ENCODE measurements around the gene EHF. TPM values are rescaled to one million over a fixed set of nuclear protein-coding genes. Genes with fewer than 3 reads are reported as not detected.
"Not testable (repeated sequence)": the region's sequence is repeated elsewhere in the genome, so short reads cannot be mapped to it uniquely, and the experiment has no call there.

The EHF gene
- total RNA-seq, 4 donors from 2014 or later: 0.09 to 0.85 TPM; not detected in 2

DNA sequence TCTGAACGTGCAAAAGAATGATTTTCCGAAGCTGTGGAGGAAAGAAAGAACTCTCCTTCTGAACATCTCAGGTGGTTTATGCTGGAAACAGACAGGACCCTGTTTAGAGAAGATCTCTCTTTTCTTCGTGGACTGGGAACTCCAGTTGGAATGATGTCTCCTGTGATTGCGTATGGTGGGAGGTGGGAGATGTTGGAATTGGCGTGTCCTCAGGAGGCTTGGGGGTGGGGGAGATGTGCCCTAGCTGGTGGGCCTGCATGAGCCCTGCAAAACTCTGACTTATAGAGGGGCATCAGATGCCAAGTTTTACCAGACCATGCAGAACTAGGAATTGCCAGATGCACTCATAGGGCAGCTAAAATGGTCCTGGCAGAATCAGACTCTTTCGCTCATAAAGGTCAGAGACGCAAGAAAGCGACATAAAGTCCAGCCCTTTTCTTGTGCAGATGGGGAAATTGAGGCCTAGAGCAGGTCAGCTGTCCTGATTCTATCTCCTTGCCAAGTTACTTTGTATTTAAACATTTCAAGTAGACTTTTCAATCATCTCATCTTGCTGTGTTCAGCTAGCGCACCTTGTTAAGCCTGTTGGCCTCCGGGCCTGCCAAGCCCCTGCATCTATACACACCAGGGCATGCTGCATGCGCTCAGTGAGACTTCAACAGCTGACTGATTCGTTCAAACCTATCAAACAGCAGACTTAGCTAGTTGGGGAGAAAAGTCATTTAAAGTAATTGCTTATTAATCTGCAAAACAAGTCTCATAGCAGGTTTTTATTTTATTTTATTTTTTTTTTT, 34.2 kb upstream of the EHF start:
- H3K36me3 ChIP-seq: no peaks in the 10 kb centered on the region
- no peaks in the 10 kb centered on the region for H3K27me3 ChIP-seq
- intact Hi-C loops (cut with DNase I; ENCODE audit: low total_unique reads) (loop anchor here (1.0 to 10.0 kb wide), 4 partner anchors 68 to 806 kb away; no protein-coding TSS in a partner anchor), in situ Hi-C loops (cut with MboI; ENCODE audit: low sequenced_read_pairs in 4 of 4) (loop anchor here (5.0 to 25.0 kb wide), 6 partner anchors 306 to 826 kb away; partner anchors contain the start of gene SLC1A2 (in 2 of the 4))
- no peak overlapping the region for H3K27ac ChIP-seq
- no peaks in the 10 kb centered on the region for H3K4me1 ChIP-seq
- no peaks in the 10 kb centered on the region for H3K9me3 ChIP-seq
- no peak for TF ChIP-seq POLR2A (IDR thresholded peaks at IDR 0.05)
- TF ChIP-seq, protein P1, sequence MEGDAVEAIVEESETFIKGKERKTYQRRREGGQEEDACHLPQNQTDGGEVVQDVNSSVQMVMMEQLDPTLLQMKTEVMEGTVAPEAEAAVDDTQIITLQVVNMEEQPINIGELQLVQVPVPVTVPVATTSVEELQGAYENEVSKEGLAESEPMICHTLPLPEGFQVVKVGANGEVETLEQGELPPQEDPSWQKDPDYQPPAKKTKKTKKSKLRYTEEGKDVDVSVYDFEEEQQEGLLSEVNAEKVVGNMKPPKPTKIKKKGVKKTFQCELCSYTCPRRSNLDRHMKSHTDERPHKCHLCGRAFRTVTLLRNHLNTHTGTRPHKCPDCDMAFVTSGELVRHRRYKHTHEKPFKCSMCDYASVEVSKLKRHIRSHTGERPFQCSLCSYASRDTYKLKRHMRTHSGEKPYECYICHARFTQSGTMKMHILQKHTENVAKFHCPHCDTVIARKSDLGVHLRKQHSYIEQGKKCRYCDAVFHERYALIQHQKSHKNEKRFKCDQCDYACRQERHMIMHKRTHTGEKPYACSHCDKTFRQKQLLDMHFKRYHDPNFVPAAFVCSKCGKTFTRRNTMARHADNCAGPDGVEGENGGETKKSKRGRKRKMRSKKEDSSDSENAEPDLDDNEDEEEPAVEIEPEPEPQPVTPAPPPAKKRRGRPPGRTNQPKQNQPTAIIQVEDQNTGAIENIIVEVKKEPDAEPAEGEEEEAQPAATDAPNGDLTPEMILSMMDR (IDR thresholded peaks at IDR 0.05 in 4 of 5, conservative IDR thresholded peaks at IDR 0.05 in 1 of 5): peak in 1 of 5 experiments; percentile 13
- peak overlapping the region in 1 of 4 donors; percentile 20 for H3K4me3 ChIP-seq
- ATAC-seq: peak in 1 of 2 donors; percentile 11
- DNase-seq: no peak

DNA sequence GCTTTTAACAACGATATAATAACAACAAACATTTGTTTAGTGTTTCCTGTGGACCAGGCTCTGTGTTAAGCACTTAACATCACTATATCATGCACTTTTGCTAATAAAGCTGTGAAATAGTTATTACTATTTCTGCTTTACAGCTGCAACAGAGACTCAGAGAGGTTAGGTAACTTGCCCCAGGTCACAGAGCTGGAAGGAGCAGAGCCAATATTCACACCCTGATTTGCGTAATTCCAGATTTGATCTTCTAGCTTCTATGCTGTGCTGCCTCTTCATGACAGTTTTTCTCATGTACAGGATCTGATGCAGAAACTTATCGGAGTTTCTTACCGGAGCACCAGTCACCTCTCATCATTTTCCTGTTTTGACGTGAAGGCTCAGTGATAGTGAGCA, 33.6 kb upstream of the EHF start:
- H3K27me3 ChIP-seq: no peaks in the 10 kb centered on the region
- H3K4me3 ChIP-seq: no peak overlapping the region
- DNase-seq (no peak), ATAC-seq (no peak)
- H3K4me1 ChIP-seq: no peaks in the 10 kb centered on the region
- no peak for TF ChIP-seq POLR2A (IDR thresholded peaks at IDR 0.05)
- TF ChIP-seq, protein P1 (IDR thresholded peaks at IDR 0.05 in 4 of 5, conservative IDR thresholded peaks at IDR 0.05 in 1 of 5): no peak
- intact Hi-C loops (cut with DNase I; ENCODE audit: low total_unique reads): loop anchor here (5.0 to 10.0 kb wide), 3 partner anchors 68 to 805 kb away; no protein-coding TSS in a partner anchor
- no peaks in the 10 kb centered on the region for H3K9me3 ChIP-seq
- in situ Hi-C loops (cut with MboI; ENCODE audit: low sequenced_read_pairs in 4 of 4): loop anchor here (5.0 to 25.0 kb wide), 6 partner anchors 305 to 825 kb away; partner anchors contain the start of gene SLC1A2 (in 2 of the 4)
- no peak overlapping the region for H3K27ac ChIP-seq
- no peaks in the 10 kb centered on the region for H3K36me3 ChIP-seq

DNA sequence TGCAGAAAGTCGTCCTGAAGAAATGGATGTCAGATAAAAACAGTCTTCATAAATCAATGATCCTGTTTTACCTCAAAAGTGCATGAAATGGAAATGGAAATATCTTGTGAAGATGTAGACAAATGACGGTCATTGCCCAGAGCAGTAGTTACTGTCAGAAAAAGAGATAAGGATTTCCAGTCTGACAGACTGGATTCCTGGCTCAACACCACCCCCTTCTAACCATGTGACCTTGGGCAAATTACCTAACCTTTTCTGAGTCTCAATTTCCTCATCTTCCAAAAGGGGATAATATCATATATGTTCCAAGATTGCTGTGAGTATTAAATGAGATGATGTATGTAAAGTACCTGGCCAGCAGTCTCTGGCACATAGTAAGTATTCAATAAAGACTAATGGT, 32.9 kb upstream of the EHF start:
- ATAC-seq (no peak), DNase-seq (no peak)
- intact Hi-C loops (cut with DNase I; ENCODE audit: low total_unique reads) (loop anchor here (5.0 to 10.0 kb wide), 3 partner anchors 67 to 804 kb away; no protein-coding TSS in a partner anchor), in situ Hi-C loops (cut with MboI; ENCODE audit: low sequenced_read_pairs in 4 of 4) (loop anchor here (5.0 to 25.0 kb wide), 6 partner anchors 304 to 824 kb away; partner anchors contain the start of gene SLC1A2 (in 2 of the 4))
- no peak for TF ChIP-seq POLR2A (IDR thresholded peaks at IDR 0.05)
- TF ChIP-seq, protein P1 (IDR thresholded peaks at IDR 0.05 in 4 of 5, conservative IDR thresholded peaks at IDR 0.05 in 1 of 5): no peak
- no peaks in the 10 kb centered on the region for H3K36me3 ChIP-seq
- H3K4me1 ChIP-seq: no peaks in the 10 kb centered on the region
- no peak overlapping the region for H3K4me3 ChIP-seq
- no peaks in the 10 kb centered on the region for H3K27me3 ChIP-seq
- no peak overlapping the region for H3K27ac ChIP-seq
- no peaks in the 10 kb centered on the region for H3K9me3 ChIP-seq

DNA sequence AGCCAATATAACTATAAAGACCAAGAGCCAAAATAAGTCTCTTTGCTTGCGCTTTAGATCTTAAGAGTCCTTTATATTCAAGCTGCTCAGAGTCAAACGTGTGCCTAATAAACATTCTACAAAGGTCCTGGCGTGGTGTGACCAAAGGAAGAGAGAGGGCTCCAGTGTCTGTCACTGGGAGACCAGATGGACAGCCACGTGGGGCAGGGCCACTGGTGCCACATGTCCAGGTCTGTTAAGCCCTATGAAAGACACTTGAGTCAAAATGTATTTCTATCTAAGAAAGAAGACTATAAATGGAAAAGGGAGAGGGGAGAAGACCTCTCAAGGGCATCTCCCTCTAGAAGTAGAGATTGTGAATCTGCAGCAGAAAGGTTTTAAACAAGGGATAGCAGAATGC, 32.2 kb upstream of the EHF start:
- no peaks in the 10 kb centered on the region for H3K4me1 ChIP-seq
- peaks cover 0 to 3% (median 0%) of the 10 kb centered on the region in 3 donors for H3K27me3 ChIP-seq
- H3K4me3 ChIP-seq: no peak overlapping the region
- ATAC-seq (no peak), DNase-seq (no peak)
- TF ChIP-seq, protein P1 (IDR thresholded peaks at IDR 0.05 in 4 of 5, conservative IDR thresholded peaks at IDR 0.05 in 1 of 5): no peak
- TF ChIP-seq POLR2A (IDR thresholded peaks at IDR 0.05): no peak
- H3K27ac ChIP-seq: no peak overlapping the region
- in situ Hi-C loops (cut with MboI; ENCODE audit: low sequenced_read_pairs in 4 of 4) (loop anchor here (5.0 to 25.0 kb wide), 6 partner anchors 304 to 824 kb away; partner anchors contain the start of gene SLC1A2 (in 2 of the 4)), intact Hi-C loops (cut with DNase I; ENCODE audit: low total_unique reads) (loop anchor here (5.0 to 10.0 kb wide), 3 partner anchors 66 to 804 kb away; no protein-coding TSS in a partner anchor)
- no peaks in the 10 kb centered on the region for H3K36me3 ChIP-seq
- no peaks in the 10 kb centered on the region for H3K9me3 ChIP-seq

DNA sequence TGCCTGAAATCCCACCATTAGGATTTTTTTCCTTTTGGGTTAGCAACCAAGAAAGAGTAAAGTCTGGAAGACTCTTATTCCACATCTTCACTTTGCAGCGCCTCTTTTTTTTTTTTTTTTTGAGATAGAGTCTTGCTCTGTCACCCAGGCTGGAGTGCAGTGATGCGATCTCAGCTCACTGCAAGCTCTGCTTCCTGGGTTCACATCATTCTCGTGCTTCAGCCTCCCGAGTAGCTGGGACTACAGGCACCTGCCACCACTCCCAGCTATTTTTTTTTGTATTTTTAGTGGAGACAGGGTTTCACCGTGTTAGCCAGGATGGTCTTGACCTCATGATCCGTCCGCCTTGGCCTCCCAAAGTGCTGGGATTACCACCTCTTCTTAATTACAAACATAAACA, 31.7 kb upstream of the EHF start:
- in situ Hi-C loops (cut with MboI; ENCODE audit: low sequenced_read_pairs in 4 of 4): loop anchor here (5.0 to 25.0 kb wide), 6 partner anchors 303 to 823 kb away; partner anchors contain the start of gene SLC1A2 (in 2 of the 4)

More for the DNA sequence above, 31.7 kb upstream of the EHF start:
- not testable (repeated sequence) for H3K27me3 ChIP-seq, DNase-seq, H3K27ac ChIP-seq, H3K9me3 ChIP-seq, H3K4me3 ChIP-seq, ATAC-seq, H3K36me3 ChIP-seq, H3K4me1 ChIP-seq
- intact Hi-C loops (cut with DNase I; ENCODE audit: low total_unique reads): loop anchor here (5.0 to 10.0 kb wide), 3 partner anchors 66 to 803 kb away; no protein-coding TSS in a partner anchor
